ENCODE data around the gene RABGAP1L. TPM values are rescaled to one million over a fixed set of nuclear protein-coding genes. Genes with fewer than 3 reads are reported as not detected.
"Not testable (repeated sequence)": the region's sequence is repeated elsewhere in the genome, so short reads cannot be mapped to it uniquely, and the experiment has no call there.

The RABGAP1L gene
- total RNA-seq, 6 donors from 2014 or later = 41.3 to 229 (median 85.3) TPM

- TF ChIP-seq EP300 (IDR thresholded peaks at IDR 0.05) (no peak), POLR2A (IDR thresholded peaks at IDR 0.05) (no peak), CTCF (IDR thresholded peaks at IDR 0.05) (no peak), POLR2AphosphoS5 (IDR thresholded peaks at IDR 0.05) (no peak)
- Histone ChIP-seq H3K27ac (no peak overlapping the region), H3K4me1 (no peaks in the 10 kb centered on the region), H3K27me3 (no peaks in the 10 kb centered on the region), H3K9me3 (no peaks in the 10 kb centered on the region), H3K36me3 (no peaks in the 10 kb centered on the region), H3K4me3 (no peak overlapping the region)
- DNase-seq (no peak), ATAC-seq (ENCODE audit: low FRiP score in 2 of 2) (no peak)
- 92 to 95% methylated on average over 1 of the region's 1 CpG for WGBS, 2 donors
These were observed 43.3 kb upstream of the RABGAP1L start for GRCh38 chr1:174116042-174116441.

DNA sequence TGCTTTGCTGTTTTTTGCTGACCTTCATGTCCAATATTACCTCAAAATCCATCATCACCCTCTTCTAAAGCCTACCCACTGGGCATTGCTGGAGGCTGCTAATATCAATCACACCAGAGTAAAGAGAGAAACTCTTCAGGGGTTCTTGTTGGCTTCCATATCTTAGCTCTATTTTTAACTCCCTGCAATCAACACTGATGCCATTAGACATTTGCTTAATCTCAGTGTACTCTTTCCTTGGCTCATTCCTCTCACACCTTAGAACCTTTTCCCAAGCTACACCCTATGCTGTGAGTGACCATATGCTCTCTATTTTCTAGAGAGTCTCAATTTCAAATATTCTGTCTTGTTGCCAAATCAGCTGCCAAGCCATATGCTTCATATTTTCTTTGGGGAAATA, 40.6 kb upstream of the RABGAP1L start:
- H3K4me3 ChIP-seq = no peak overlapping the region
- peaks cover 0 to under 1% (median 0%) of the 10 kb centered on the region in 4 donors for H3K9me3 ChIP-seq
- H3K27me3 ChIP-seq = no peaks in the 10 kb centered on the region
- no peaks in the 10 kb centered on the region for H3K36me3 ChIP-seq
- TF ChIP-seq POLR2AphosphoS5 (IDR thresholded peaks at IDR 0.05) (no peak), POLR2A (IDR thresholded peaks at IDR 0.05) (no peak), CTCF (IDR thresholded peaks at IDR 0.05) (no peak), EP300 (IDR thresholded peaks at IDR 0.05) (no peak)
- no peaks in the 10 kb centered on the region for H3K4me1 ChIP-seq
- no peak for ATAC-seq (ENCODE audit: low FRiP score in 2 of 2)
- no peak overlapping the region for H3K27ac ChIP-seq
- DNase-seq = no peak

- not testable (repeated sequence) for DNase-seq; H3K9me3 ChIP-seq; H3K27ac ChIP-seq; H3K27me3 ChIP-seq; ATAC-seq (ENCODE audit: low FRiP score in 2 of 2); H3K4me1 ChIP-seq; H3K36me3 ChIP-seq; H3K4me3 ChIP-seq
- 93 to 95% methylated on average over 1 of the region's 1 CpG for WGBS, 2 donors
These were observed 37.0 kb upstream of the RABGAP1L start for GRCh38 chr1:174122318-174122717.

DNA sequence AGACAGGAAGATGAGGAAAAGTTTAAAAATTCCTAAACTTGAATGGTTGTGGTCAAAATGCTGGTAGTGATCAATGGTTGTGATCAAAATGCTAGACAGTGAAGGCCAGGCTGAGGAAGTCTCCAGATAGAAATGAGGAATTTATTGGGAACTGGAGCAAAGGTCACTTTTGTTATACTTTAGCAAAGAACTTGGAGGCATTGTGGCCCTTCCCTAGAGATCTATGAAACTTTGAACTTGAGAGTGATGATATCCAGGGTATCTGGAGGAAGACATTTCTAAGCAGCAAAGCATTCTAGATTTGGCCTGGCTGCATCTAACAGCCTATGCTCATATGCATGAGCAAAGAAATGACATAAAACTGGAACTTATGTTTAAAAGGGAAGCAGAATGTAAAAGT, 35.5 kb upstream of the RABGAP1L start:
- Histone ChIP-seq H3K4me1 (no peaks in the 10 kb centered on the region), H3K27ac (no peak overlapping the region), H3K4me3 (no peak overlapping the region), H3K9me3 (peaks cover 0 to 7% (median 6%) of the 10 kb centered on the region in 4 donors), H3K36me3 (no peaks in the 10 kb centered on the region), H3K27me3 (no peaks in the 10 kb centered on the region)
- ATAC-seq (ENCODE audit: low FRiP score in 2 of 2) = no peak
- no peak for TF ChIP-seq CTCF (IDR thresholded peaks at IDR 0.05)
- DNase-seq = no peak

- H3K4me3 ChIP-seq; H3K36me3 ChIP-seq; H3K4me1 ChIP-seq; DNase-seq; ATAC-seq (ENCODE audit: low FRiP score in 2 of 2); H3K27me3 ChIP-seq; H3K27ac ChIP-seq; H3K9me3 ChIP-seq: not testable (repeated sequence)
- 94 to 100% methylated on average over 1 of the region's 1 CpG for WGBS, 2 donors
These were observed 32.1 kb upstream of the RABGAP1L start for GRCh38 chr1:174127176-174127575.

GRCh38 chr1:174131032-174131638, 28.2 kb upstream of the RABGAP1L start:
- H3K4me1 ChIP-seq = no peaks in the 10 kb centered on the region
- DNase-seq (peak in 1 of 2 donors; percentile 5), ATAC-seq (ENCODE audit: low FRiP score in 2 of 2) (no peak)
- H3K36me3 ChIP-seq = no peaks in the 10 kb centered on the region
- no peak overlapping the region for H3K27ac ChIP-seq
- no peak for TF ChIP-seq POLR2A (IDR thresholded peaks at IDR 0.05)
- TF ChIP-seq EP300 (IDR thresholded peaks at IDR 0.05) = no peak
- TF ChIP-seq POLR2AphosphoS5 (IDR thresholded peaks at IDR 0.05) = no peak
- no peak for TF ChIP-seq CTCF (IDR thresholded peaks at IDR 0.05)
- H3K9me3 ChIP-seq = no peaks in the 10 kb centered on the region
- 80 to 81% methylated on average over 3 to 6 of the region's 6 CpGs for WGBS, 2 donors
- H3K27me3 ChIP-seq = no peaks in the 10 kb centered on the region
- no peak overlapping the region for H3K4me3 ChIP-seq
